Testis (tissue), 2 donors: Measurements from ENCODE around the gene RTBDN.

ENCODE experiments used
- POLR2A ChIP-seq: fragments of 450-650 bp; IDR thresholded peaks from one replicate; pipeline ENCODE4 v1.6.1; 2017; ENCODE audit warnings: antibody characterized with exemption, mild to moderate bottlenecking, moderate library complexity
- TF ChIP-seq, protein P1 (sequence below), 3 experiments: fragments of 450-650 bp in 2 of 3; fragments of 200-600 bp in 1 of 3; sonication (generic) in 1 of 3; IDR thresholded peaks; one replicate each; pipeline ENCODE4 v1.5.1; 2016 to 2019; ENCODE audit warnings: antibody characterized with exemption in 3 of 3, mild to moderate bottlenecking in 2 of 3, moderate library complexity in 1 of 3

DNA sequence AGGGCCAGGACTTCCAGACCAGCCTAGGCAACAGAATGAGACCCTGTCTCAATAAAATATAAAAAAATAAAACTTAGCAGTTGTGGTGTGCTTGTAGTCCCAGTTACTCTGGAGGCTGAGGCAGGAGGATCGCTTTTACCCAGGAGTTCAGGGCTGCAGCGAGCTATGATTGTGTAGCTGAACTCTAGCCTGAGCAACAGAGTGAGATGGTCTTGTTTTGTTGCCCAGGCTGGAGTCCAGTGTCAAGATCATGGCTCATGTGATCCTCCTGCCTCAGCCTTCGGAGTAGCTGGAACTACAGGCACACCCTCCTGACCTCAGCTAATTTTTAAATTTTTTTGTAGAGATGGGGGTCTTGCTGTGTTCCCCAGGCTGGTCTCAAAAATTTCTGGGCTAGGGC lies 47.4 kb downstream of the RTBDN start:
- TF ChIP-seq POLR2A, result no peak
- TF ChIP-seq, protein P1, sequence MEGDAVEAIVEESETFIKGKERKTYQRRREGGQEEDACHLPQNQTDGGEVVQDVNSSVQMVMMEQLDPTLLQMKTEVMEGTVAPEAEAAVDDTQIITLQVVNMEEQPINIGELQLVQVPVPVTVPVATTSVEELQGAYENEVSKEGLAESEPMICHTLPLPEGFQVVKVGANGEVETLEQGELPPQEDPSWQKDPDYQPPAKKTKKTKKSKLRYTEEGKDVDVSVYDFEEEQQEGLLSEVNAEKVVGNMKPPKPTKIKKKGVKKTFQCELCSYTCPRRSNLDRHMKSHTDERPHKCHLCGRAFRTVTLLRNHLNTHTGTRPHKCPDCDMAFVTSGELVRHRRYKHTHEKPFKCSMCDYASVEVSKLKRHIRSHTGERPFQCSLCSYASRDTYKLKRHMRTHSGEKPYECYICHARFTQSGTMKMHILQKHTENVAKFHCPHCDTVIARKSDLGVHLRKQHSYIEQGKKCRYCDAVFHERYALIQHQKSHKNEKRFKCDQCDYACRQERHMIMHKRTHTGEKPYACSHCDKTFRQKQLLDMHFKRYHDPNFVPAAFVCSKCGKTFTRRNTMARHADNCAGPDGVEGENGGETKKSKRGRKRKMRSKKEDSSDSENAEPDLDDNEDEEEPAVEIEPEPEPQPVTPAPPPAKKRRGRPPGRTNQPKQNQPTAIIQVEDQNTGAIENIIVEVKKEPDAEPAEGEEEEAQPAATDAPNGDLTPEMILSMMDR (IDR thresholded peaks at IDR 0.05), result no peak
